B cell (primary cell): ENCODE data around the gene SYNJ2. TPM values are rescaled to one million over a fixed set of nuclear protein-coding genes. Genes with fewer than 3 reads are reported as not detected.

Experiments
- ATAC-seq: fragments of 200-7000 bp; cut with Tn5 transposase; one replicate; pipeline ENCODE4 v1.10.0; 2021; ENCODE audit warnings: low read depth, mild to moderate bottlenecking, moderate number of reproducible peaks, moderate library complexity
- CTCF ChIA-PET: fragments of 350-600 bp; sonication (Branson Sonifier 250); formaldehyde crosslinking; loops from one replicate; lab custom pipeline; 2021; ENCODE audit warnings: antibody characterized with exemption, inconsistent platforms; lab: Charles Lee
- POLR2A ChIA-PET: fragments of 350-600 bp; sonication (Branson Sonifier 250); formaldehyde crosslinking; loops from one replicate; lab custom pipeline; 2021; ENCODE audit warnings: antibody characterized with exemption; lab: Charles Lee
- DNase-seq: peaks from one replicate; pipeline ENCODE4 v3.0.0; 2013
- H2AFZ ChIP-seq: 2 replicates; pipeline ENCODE4 v1.6.1; 2012; ENCODE audit warnings: mild to moderate bottlenecking, low read depth, low read length; ENCODE audit not compliant: insufficient read depth, poor library complexity, severe bottlenecking
- H3K27ac ChIP-seq, 2 donors: 1 replicate in 1 of 2; 2 replicates in 1 of 2; pipeline ENCODE4 v1.5.1; 2012 to 2013; ENCODE audit warnings: low read length in 2 of 2, mild to moderate bottlenecking in 2 of 2, moderate library complexity in 1 of 2
- H3K27me3 ChIP-seq, 4 experiments: fragments of 200-600 bp in 1 of 4; sonication (generic) in 1 of 4; replicated peaks in 1 of 4; 1 replicate in 2 of 4; 2 replicates in 2 of 4; pipeline versions ENCODE4 v1.6.1 to v1.7.0; 2013 to 2016; ENCODE audit warnings: low read length in 3 of 4, mild to moderate bottlenecking in 2 of 4, mixed read lengths in 1 of 4, moderate library complexity in 1 of 4; ENCODE audit not compliant: insufficient read depth in 4 of 4, control insufficient read depth in 3 of 4; ENCODE audit errors: control extremely low read depth in 1 of 4
- H3K36me3 ChIP-seq, 2 experiments: replicated peaks in 1 of 2; 1 replicate in 1 of 2; 2 replicates in 1 of 2; pipeline versions ENCODE4 v1.6.1 to v1.7.1; 2013; ENCODE audit warnings: low read length in 1 of 2; ENCODE audit not compliant: insufficient read depth in 2 of 2, control insufficient read depth in 1 of 2; ENCODE audit errors: control extremely low read depth in 1 of 2, extremely low read depth in 1 of 2
- H3K4me1 ChIP-seq, 2 donors: fragments of 200-600 bp in 1 of 2; sonication (generic) in 1 of 2; 1 replicate in 1 of 2; 2 replicates in 1 of 2; pipeline versions ENCODE4 v1.5.1 to v1.6.1; 2013 to 2017; ENCODE audit warnings: low read length in 2 of 2; ENCODE audit not compliant: control insufficient read depth in 2 of 2, insufficient read depth in 2 of 2
- H3K4me2 ChIP-seq: replicated peaks from 2 replicates; pipeline ENCODE3; 2012; ENCODE audit warnings: mild to moderate bottlenecking, low read depth, low read length; ENCODE audit not compliant: poor library complexity, severe bottlenecking
- H3K4me3 ChIP-seq, 5 experiments: fragments of 200-600 bp in 1 of 5; sonication (generic) in 1 of 5; 1 replicate in 3 of 5; 2 replicates in 2 of 5; pipeline versions ENCODE4 v1.5.1 to v1.7.0; 2011 to 2016; ENCODE audit warnings: low read length in 4 of 5, mild to moderate bottlenecking in 4 of 5, low read depth in 2 of 5, control low read depth in 1 of 5, moderate library complexity in 1 of 5; ENCODE audit not compliant: insufficient read depth in 1 of 5; ENCODE audit errors: control extremely low read depth in 1 of 5, extremely low read depth in 1 of 5
- H3K79me2 ChIP-seq: fragments of 200-600 bp; sonication (generic); one replicate; pipeline ENCODE4 v1.6.0; 2016; ENCODE audit warnings: low read length; ENCODE audit not compliant: control insufficient read depth, insufficient read depth
- H3K9ac ChIP-seq: fragments of 200-600 bp; sonication (generic); 2 replicates; pipeline ENCODE4 v1.6.1; 2017; ENCODE audit warnings: mild to moderate bottlenecking, low read length, moderate library complexity
- H3K9me3 ChIP-seq, 3 donors: one replicate each; pipeline versions ENCODE4 v1.6.1 to v1.7.1; 2013; ENCODE audit warnings: low read length in 2 of 3; ENCODE audit not compliant: control insufficient read depth in 2 of 3, insufficient read depth in 1 of 3; ENCODE audit errors: control extremely low read depth in 1 of 3
- H4K20me1 ChIP-seq: 2 replicates; pipeline ENCODE4 v1.6.0; 2012; ENCODE audit warnings: mild to moderate bottlenecking, low read length; ENCODE audit not compliant: insufficient read depth, control insufficient read depth, poor library complexity, severe bottlenecking
- H3K27ac Mint-ChIP-seq: one replicate; pipeline ENCODE4 v1.8.0; 2021; ENCODE audit warnings: mixed read lengths
- H3K27me3 Mint-ChIP-seq: one replicate; pipeline ENCODE4 v1.8.0; 2021; ENCODE audit warnings: mixed read lengths
- H3K4me1 Mint-ChIP-seq: one replicate; pipeline ENCODE4 v1.8.0; 2021; ENCODE audit warnings: mixed read lengths
- H3K4me3 Mint-ChIP-seq: one replicate; pipeline ENCODE4 v1.8.0; 2021; ENCODE audit warnings: mixed read lengths
- H3K9me3 Mint-ChIP-seq: one replicate; pipeline ENCODE4 v1.8.0; 2022; ENCODE audit warnings: mixed read lengths; ENCODE audit not compliant: insufficient read depth
- EZH2 ChIP-seq: IDR thresholded peaks from 2 replicates; pipeline ENCODE4 v1.6.1; 2012; ENCODE audit warnings: borderline replicate concordance, low read depth, mild to moderate bottlenecking, moderate library complexity, low read length; ENCODE audit not compliant: insufficient read depth, poor library complexity, severe bottlenecking
- WGBS: methylation state at CpG from one replicate; pipeline ENCODE4 v1.1.5; 2013; ENCODE audit warnings: missing lambda C conversion rate; ENCODE audit not compliant: insufficient coverage; 5-methylcytosine and 5-hydroxymethylcytosine counted together
- intact Hi-C: fragments of 100-400 bp; cut with micrococcal nuclease; formaldehyde crosslinking; loops from one replicate; pipeline ENCODE4 v1.10.0; 2022
- polyA plus RNA-seq: library from polyadenylated mRNA; depleted of rRNA; stranded (reverse); fragments of >200 nt; gene quantifications from 2 replicates; pipeline ENCODE4 v1.2.3, GENCODE V29; 2012
- total RNA-seq, 2 donors: library from RNA; stranded (reverse); fragments of 120-200 nt in 1 of 2; gene quantifications; 1 replicate in 1 of 2; 2 replicates in 1 of 2; pipeline versions ENCODE4 v1.2.3 to v1.2.4, GENCODE V29; 2013 to 2022
- TF ChIP-seq, protein P1 (sequence below): fragments of 200-600 bp; IDR thresholded peaks from one replicate; pipeline ENCODE4 v1.8.0; 2022; ENCODE audit warnings: antibody characterized with exemption, mild to moderate bottlenecking

Gene SYNJ2
- total and polyA plus RNA-seq, 2 donors (not counting 1 experiment from before 2014, with no cell fraction given): 5.2 to 11.4 TPM

DNA sequence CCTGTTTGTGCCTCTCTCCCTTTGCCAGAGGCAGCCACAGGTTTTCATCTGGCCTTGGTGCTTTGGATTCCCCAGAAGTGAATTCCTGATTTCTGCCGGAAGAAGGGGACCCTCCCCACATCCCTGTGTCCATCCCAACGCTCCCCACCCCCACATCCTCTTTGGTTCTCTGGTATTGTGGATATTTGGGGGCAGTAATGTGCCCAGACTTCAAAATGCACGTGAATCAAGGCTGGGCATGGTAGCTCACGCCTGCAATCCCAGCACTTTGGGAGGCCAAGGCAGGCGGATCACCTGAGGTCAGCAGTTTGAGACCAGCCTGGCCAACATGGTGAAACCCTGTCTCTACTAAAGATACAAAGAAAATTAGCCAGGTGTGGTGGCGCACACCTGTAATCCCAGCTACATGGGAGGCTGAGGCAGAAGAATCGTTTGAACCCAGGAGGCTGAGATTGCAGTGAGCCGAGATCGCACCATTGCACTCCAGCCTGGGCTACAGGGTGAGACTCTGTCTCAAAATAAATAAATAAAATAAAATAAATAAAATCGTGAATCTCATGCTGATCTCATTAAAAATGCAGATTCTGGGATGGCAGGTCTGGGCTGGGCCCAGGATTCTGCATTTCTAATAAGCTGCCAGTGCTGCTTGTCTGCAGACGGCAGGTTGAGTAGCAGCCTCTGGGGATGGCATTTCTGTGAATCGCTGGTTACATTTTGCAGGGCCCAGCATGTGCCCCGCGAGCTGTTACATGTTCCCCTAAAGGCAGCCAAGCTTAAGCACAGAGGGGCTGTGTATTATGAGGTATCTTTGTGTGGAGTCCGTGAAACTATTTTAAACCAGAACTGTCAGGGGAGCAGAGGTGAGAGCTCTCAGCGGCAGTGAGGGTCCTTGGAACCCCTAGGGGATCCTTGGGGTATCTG, 49.0 kb downstream of the SYNJ2 start:
- peak overlapping the region; percentile 57 for H3K4me2 ChIP-seq
- H3K4me1 Mint-ChIP-seq: peaks cover 39% of the 10 kb centered on the region
- H3K9ac ChIP-seq: peak overlapping the region; percentile 34

More for the DNA sequence above, 49.0 kb downstream of the SYNJ2 start:
- DNase-seq (peak; percentile 39), ATAC-seq (peak; percentile 11)
- Mint-ChIP-seq H3K27me3 (no peaks in the 10 kb centered on the region), H3K9me3 (no peaks in the 10 kb centered on the region), H3K27ac (peak overlapping the region; percentile 89), H3K4me3 (peak overlapping the region; percentile 65)
- H2AFZ ChIP-seq: peak overlapping the region; percentile 58
- intact Hi-C loops: loop anchor here (5.0 kb wide), 1 partner anchor 268 kb away; no protein-coding TSS in a partner anchor
- no peak overlapping the region for H3K4me3 ChIP-seq
- H3K27me3 ChIP-seq: no peaks in the 10 kb centered on the region
- WGBS: 50% methylated on average over 10 of the region's 16 CpGs
- CTCF ChIA-PET: interaction anchor here (1.0 to 2.6 kb wide), 2 partner anchors 37 to 42 kb away, joined by 3 to 11 read pairs; no protein-coding TSS in a partner anchor
- no peaks in the 10 kb centered on the region for H3K79me2 ChIP-seq
- no peak for TF ChIP-seq EZH2
- TF ChIP-seq, protein P1, sequence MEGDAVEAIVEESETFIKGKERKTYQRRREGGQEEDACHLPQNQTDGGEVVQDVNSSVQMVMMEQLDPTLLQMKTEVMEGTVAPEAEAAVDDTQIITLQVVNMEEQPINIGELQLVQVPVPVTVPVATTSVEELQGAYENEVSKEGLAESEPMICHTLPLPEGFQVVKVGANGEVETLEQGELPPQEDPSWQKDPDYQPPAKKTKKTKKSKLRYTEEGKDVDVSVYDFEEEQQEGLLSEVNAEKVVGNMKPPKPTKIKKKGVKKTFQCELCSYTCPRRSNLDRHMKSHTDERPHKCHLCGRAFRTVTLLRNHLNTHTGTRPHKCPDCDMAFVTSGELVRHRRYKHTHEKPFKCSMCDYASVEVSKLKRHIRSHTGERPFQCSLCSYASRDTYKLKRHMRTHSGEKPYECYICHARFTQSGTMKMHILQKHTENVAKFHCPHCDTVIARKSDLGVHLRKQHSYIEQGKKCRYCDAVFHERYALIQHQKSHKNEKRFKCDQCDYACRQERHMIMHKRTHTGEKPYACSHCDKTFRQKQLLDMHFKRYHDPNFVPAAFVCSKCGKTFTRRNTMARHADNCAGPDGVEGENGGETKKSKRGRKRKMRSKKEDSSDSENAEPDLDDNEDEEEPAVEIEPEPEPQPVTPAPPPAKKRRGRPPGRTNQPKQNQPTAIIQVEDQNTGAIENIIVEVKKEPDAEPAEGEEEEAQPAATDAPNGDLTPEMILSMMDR: no peak
- no peaks in the 10 kb centered on the region for H3K9me3 ChIP-seq
- H3K36me3 ChIP-seq: peaks cover 0 to 9% of the 10 kb centered on the region in 2 experiments
- POLR2A ChIA-PET: interaction anchor here (0.6 kb wide), 1 partner anchor 75 kb away, joined by 5 read pairs; no protein-coding TSS in a partner anchor
- peak overlapping the region; percentile 35 to 52 for H3K27ac ChIP-seq
- peaks cover 25 to 36% of the 10 kb centered on the region in 2 donors for H3K4me1 ChIP-seq
- H4K20me1 ChIP-seq: no peaks in the 10 kb centered on the region
